ENCODE results near the gene APPL1.
"Not testable (repeated sequence)": the region's sequence is repeated elsewhere in the genome, so short reads cannot be mapped to it uniquely, and the experiment has no call there.

The APPL1 gene

GRCh38 chr3:57275393-57275792, 47.9 kb downstream of the APPL1 start:
- DNase-seq = no peak

GRCh38 chr3:57278237-57278636, 50.7 kb downstream of the APPL1 start:
- no peak for DNase-seq

GRCh38 chr3:57279685-57280084, 52.2 kb downstream of the APPL1 start:
- DNase-seq = no peak

GRCh38 chr3:57281715-57282114, 54.2 kb downstream of the APPL1 start:
- DNase-seq = no peak

- no peak for DNase-seq
Observed at GRCh38 chr3:57283334-57283733, 55.8 kb downstream of the APPL1 start.

GRCh38 chr3:57287205-57287604, 59.7 kb downstream of the APPL1 start:
- DNase-seq = no peak

- no peak for DNase-seq
Observed at GRCh38 chr3:57288403-57288802, 60.9 kb downstream of the APPL1 start.

- DNase-seq = no peak
Observed at GRCh38 chr3:57292159-57292896, 64.8 kb downstream of the APPL1 start, which contains the start of gene ASB14. Gene ASB14, minus strand, starts transcription at chr3:57292685. Its CDS starts 652 bp downstream, at chr3:57292033.

- DNase-seq = no peak
Observed at GRCh38 chr3:57292897-57293526, 65.5 kb downstream of the APPL1 start.

- no peak for DNase-seq
Observed at GRCh38 chr3:57298041-57298440, 70.5 kb downstream of the APPL1 start.

GRCh38 chr3:57303520-57303919, 76.0 kb downstream of the APPL1 start:
- not testable (repeated sequence) for DNase-seq

- DNase-seq = no peak
Observed at GRCh38 chr3:57309769-57310360, 82.3 kb downstream of the APPL1 start.

- no peak for DNase-seq
Observed at GRCh38 chr3:57314204-57314603, 86.7 kb downstream of the APPL1 start.
